ENCODE data around the gene PGAM2. TPM values are rescaled to one million over a fixed set of nuclear protein-coding genes. Genes with fewer than 3 reads are reported as not detected.
A peak's percentile ranks its signal among the peaks of the same experiment; 100 is the strongest.

The PGAM2 gene
- total RNA-seq, 2 experiments from 2014 or later, result 1.3 to 1.8 TPM

DNA sequence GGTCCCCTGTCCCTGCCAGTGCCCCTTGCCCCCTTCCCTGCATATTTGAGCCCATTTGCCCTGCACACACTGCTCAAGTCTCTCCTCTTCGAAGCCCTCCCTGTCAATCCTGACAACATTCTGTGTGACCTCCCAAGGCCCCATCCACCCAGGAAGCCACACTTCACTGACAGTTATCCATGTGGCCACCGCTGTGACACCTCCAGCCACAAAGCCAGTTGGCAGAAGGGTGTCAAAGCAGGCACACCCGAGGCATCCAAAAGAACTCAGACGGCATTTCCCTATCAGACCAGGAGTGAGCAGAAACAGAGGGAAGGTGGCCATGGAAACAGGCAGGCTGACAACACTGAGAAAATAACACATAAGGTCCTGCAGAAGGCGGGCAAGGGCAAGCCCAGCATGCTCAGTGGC, 12.3 kb upstream of the PGAM2 start:
- ChIA-PET CTCF (no interaction called here), POLR2A (interaction anchor here (0.7 kb wide), 1 partner anchor 34 kb away, joined by 3 read pairs; the partner anchor contains the start of gene DBNL)
- peaks cover 42% of the 10 kb centered on the region for H3K4me1 ChIP-seq (ENCODE audit: insufficient read depth, low read length)
- no peak overlapping the region for H3K4me3 ChIP-seq (ENCODE audit: low read length)
- Mint-ChIP-seq H3K4me1 (ENCODE audit: low read depth) (peaks cover 23% of the 10 kb centered on the region), H3K27me3 (no peaks in the 10 kb centered on the region), H3K9me3 (no peaks in the 10 kb centered on the region), H3K36me3 (ENCODE audit: low read depth) (peaks cover 75% of the 10 kb centered on the region), H3K27ac (peak overlapping the region; percentile 28), H3K4me3 (no peak overlapping the region)
- ATAC-seq (ENCODE audit: poor library complexity) (no peak), DNase-seq (peak in 1 of 14 experiments; percentile 2)
- intact Hi-C loops (cut with DNase I, micrococcal nuclease), result no loop called here
- no peaks in the 10 kb centered on the region for H3K9me3 ChIP-seq (ENCODE audit: control insufficient read depth in 1 of 2, insufficient read depth in 1 of 2, low read length in 2 of 2)
- peaks cover 75% of the 10 kb centered on the region for H3K36me3 ChIP-seq (ENCODE audit: insufficient read depth, low read length)
- H3K27ac ChIP-seq (ENCODE audit: low read depth in 1 of 2, low read length in 2 of 2), result no peak overlapping the region
- TF ChIP-seq, protein P1, sequence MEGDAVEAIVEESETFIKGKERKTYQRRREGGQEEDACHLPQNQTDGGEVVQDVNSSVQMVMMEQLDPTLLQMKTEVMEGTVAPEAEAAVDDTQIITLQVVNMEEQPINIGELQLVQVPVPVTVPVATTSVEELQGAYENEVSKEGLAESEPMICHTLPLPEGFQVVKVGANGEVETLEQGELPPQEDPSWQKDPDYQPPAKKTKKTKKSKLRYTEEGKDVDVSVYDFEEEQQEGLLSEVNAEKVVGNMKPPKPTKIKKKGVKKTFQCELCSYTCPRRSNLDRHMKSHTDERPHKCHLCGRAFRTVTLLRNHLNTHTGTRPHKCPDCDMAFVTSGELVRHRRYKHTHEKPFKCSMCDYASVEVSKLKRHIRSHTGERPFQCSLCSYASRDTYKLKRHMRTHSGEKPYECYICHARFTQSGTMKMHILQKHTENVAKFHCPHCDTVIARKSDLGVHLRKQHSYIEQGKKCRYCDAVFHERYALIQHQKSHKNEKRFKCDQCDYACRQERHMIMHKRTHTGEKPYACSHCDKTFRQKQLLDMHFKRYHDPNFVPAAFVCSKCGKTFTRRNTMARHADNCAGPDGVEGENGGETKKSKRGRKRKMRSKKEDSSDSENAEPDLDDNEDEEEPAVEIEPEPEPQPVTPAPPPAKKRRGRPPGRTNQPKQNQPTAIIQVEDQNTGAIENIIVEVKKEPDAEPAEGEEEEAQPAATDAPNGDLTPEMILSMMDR (IDR thresholded peaks at IDR 0.05), result no peak
- no peaks in the 10 kb centered on the region for H3K27me3 ChIP-seq (ENCODE audit: control insufficient read depth in 1 of 2, insufficient read depth in 2 of 2, low read length in 2 of 2)

DNA sequence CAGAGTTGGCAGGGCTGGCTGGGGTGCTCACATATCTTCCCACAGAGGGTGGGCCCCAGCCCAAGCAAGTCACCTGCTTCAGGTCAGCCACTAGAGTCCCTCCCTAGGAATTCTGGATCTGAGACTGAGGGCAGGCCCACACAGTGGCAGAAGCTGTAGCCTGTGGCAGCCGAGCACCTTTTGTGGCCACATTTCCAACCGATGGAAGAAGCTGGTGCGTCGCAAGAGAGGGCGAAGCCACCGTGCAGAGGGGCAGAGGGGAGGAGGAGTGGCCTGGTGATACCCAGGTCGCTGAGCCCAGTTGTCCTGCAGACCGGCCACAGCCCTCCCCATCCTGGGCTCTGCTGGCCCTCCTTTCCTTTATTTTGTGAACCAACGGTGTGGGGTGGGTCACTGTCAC, 11.7 kb upstream of the PGAM2 start:
- CTCF ChIA-PET, result no interaction called here
- H3K4me1 Mint-ChIP-seq (ENCODE audit: low read depth), result peaks cover 28% of the 10 kb centered on the region
- peaks cover 77% of the 10 kb centered on the region for H3K36me3 Mint-ChIP-seq (ENCODE audit: low read depth)
- Histone ChIP-seq H3K4me3 (ENCODE audit: low read length) (no peak overlapping the region), H3K27me3 (ENCODE audit: control insufficient read depth in 1 of 2, insufficient read depth in 2 of 2, low read length in 2 of 2) (no peaks in the 10 kb centered on the region), H3K36me3 (ENCODE audit: insufficient read depth, low read length) (peaks cover 81% of the 10 kb centered on the region), H3K4me1 (ENCODE audit: insufficient read depth, low read length) (peaks cover 46% of the 10 kb centered on the region), H3K27ac (ENCODE audit: low read depth in 1 of 2, low read length in 2 of 2) (no peak overlapping the region), H3K9me3 (ENCODE audit: control insufficient read depth in 1 of 2, insufficient read depth in 1 of 2, low read length in 2 of 2) (no peaks in the 10 kb centered on the region)
- no peaks in the 10 kb centered on the region for H3K27me3 Mint-ChIP-seq
- no peak overlapping the region for H3K27ac Mint-ChIP-seq
- POLR2A ChIA-PET, result no interaction called here
- no peak for ATAC-seq (ENCODE audit: poor library complexity)
- no peaks in the 10 kb centered on the region for H3K9me3 Mint-ChIP-seq
- intact Hi-C loops (cut with DNase I, micrococcal nuclease), result no loop called here
- DNase-seq, result peak in 1 of 14 experiments; percentile 6
- H3K4me3 Mint-ChIP-seq, result no peak overlapping the region
- TF ChIP-seq, protein P1 (IDR thresholded peaks at IDR 0.05), result no peak

DNA sequence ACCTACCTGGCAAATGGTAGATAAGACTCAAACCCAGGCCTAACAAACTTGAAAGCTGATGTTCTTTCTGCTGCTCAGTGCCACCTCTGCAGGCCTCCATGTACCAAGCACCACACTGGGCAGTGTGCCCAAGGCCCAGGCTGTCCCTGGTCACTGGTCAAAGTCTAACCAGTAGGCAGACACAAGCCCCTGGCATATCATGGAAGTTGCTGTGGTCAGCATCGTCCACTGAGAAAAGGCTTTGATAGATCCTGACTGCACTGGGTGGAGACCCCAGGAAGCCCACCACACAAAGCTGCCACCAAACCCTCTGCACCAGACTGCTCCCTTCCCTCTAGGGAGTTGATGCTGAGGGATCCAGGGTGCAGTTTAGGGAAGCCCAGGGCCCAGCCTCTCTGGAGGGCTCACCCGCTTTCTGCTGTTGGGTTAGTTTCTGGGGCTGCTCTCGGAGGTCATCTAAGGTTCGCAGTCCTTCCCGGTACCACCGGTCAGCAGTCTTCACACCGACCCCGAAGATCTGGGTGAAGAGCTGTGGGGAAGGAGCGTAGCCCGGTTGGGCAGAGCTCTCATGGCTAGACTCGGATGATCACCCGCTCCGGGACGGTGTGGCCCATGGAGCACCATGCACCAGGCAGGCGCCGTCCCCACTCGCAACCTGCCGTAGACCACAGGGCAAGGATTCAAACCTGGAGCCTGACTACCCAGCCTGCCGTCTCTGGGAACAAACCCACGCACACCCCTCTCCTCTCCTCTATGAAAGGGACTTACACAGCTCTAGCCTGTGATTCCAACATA, 10.9 kb upstream of the PGAM2 start:
- Mint-ChIP-seq H3K36me3 (ENCODE audit: low read depth) (peaks cover 76% of the 10 kb centered on the region), H3K27ac (no peak overlapping the region), H3K27me3 (no peaks in the 10 kb centered on the region), H3K4me3 (no peak overlapping the region), H3K4me1 (ENCODE audit: low read depth) (peaks cover 22% of the 10 kb centered on the region), H3K9me3 (no peaks in the 10 kb centered on the region)
- no peak for ATAC-seq (ENCODE audit: poor library complexity)
- ChIA-PET CTCF (no interaction called here), POLR2A (no interaction called here)
- peaks cover 81% of the 10 kb centered on the region for H3K36me3 ChIP-seq (ENCODE audit: insufficient read depth, low read length)
- peak in 1 of 14 experiments; percentile 7 for DNase-seq
- no peaks in the 10 kb centered on the region for H3K9me3 ChIP-seq (ENCODE audit: control insufficient read depth in 1 of 2, insufficient read depth in 1 of 2, low read length in 2 of 2)
- intact Hi-C loops (cut with DNase I, micrococcal nuclease), result no loop called here
- H3K4me3 ChIP-seq (ENCODE audit: low read length), result no peak overlapping the region
- H3K27ac ChIP-seq (ENCODE audit: low read depth in 1 of 2, low read length in 2 of 2), result no peak overlapping the region
- TF ChIP-seq, protein P1 (IDR thresholded peaks at IDR 0.05), result no peak
- H3K4me1 ChIP-seq (ENCODE audit: insufficient read depth, low read length), result peaks cover 39% of the 10 kb centered on the region
- no peaks in the 10 kb centered on the region for H3K27me3 ChIP-seq (ENCODE audit: control insufficient read depth in 1 of 2, insufficient read depth in 2 of 2, low read length in 2 of 2)
